ENCODE data around the gene RSPH9. TPM values are rescaled to one million over a fixed set of nuclear protein-coding genes. Genes with fewer than 3 reads are reported as not detected.
A peak's percentile ranks its signal among the peaks of the same experiment; 100 is the strongest.
"Not testable (repeated sequence)": the region's sequence is repeated elsewhere in the genome, so short reads cannot be mapped to it uniquely, and the experiment has no call there.

The RSPH9 gene
- total RNA-seq, 1 donor from 2014 or later = 0.22 TPM

GRCh38 chr6:43695967-43696291 lies 51.1 kb downstream of the RSPH9 start:
- no peak for DNase-seq
- Mint-ChIP-seq H3K27ac (ENCODE audit: unreplicated experiment) (peak overlapping the region; percentile 91), H3K27me3 (ENCODE audit: unreplicated experiment) (peaks cover 6% of the 10 kb centered on the region), H3K4me1 (ENCODE audit: low read depth, unreplicated experiment) (peaks cover 38% of the 10 kb centered on the region), H3K36me3 (ENCODE audit: unreplicated experiment) (no peaks in the 10 kb centered on the region), H3K9me3 (ENCODE audit: unreplicated experiment) (peaks cover 5% of the 10 kb centered on the region), H3K4me3 (ENCODE audit: unreplicated experiment) (peak overlapping the region; percentile 54)
- no peak for TF ChIP-seq CTCF (IDR thresholded peaks at IDR 0.05; ENCODE audit: partially characterized antibody, unreplicated experiment)

- H3K4me1 Mint-ChIP-seq (ENCODE audit: low read depth, unreplicated experiment) = peaks cover 47% of the 10 kb centered on the region
- H3K36me3 Mint-ChIP-seq (ENCODE audit: unreplicated experiment) = no peaks in the 10 kb centered on the region
- H3K27me3 Mint-ChIP-seq (ENCODE audit: unreplicated experiment) = peaks cover 8% of the 10 kb centered on the region
- peaks cover 5% of the 10 kb centered on the region for H3K9me3 Mint-ChIP-seq (ENCODE audit: unreplicated experiment)
- no peak overlapping the region for H3K4me3 Mint-ChIP-seq (ENCODE audit: unreplicated experiment)
- DNase-seq = no peak
- no peak for TF ChIP-seq CTCF (IDR thresholded peaks at IDR 0.05; ENCODE audit: partially characterized antibody, unreplicated experiment)
- H3K27ac Mint-ChIP-seq (ENCODE audit: unreplicated experiment) = no peak overlapping the region
Observed at GRCh38 chr6:43697421-43697820, 52.6 kb downstream of the RSPH9 start.

GRCh38 chr6:43698584-43699349 lies 53.9 kb downstream of the RSPH9 start:
- H3K27me3 Mint-ChIP-seq (ENCODE audit: unreplicated experiment) = peaks cover 8% of the 10 kb centered on the region
- peak overlapping the region; percentile 85 for H3K27ac Mint-ChIP-seq (ENCODE audit: unreplicated experiment)

GRCh38 chr6:43699564-43700186 lies 54.8 kb downstream of the RSPH9 start:
- Mint-ChIP-seq H3K4me3 (ENCODE audit: unreplicated experiment) (peak overlapping the region; percentile 57), H3K4me1 (ENCODE audit: low read depth, unreplicated experiment) (peaks cover 49% of the 10 kb centered on the region)
- no peak for DNase-seq

More at GRCh38 chr6:43698584-43699349, 53.9 kb downstream of the RSPH9 start:
- H3K4me1 Mint-ChIP-seq (ENCODE audit: low read depth, unreplicated experiment) = peaks cover 51% of the 10 kb centered on the region
- DNase-seq = peak; percentile 38
- peaks cover 5% of the 10 kb centered on the region for H3K9me3 Mint-ChIP-seq (ENCODE audit: unreplicated experiment)
- H3K4me3 Mint-ChIP-seq (ENCODE audit: unreplicated experiment) = peak overlapping the region; percentile 22
- H3K36me3 Mint-ChIP-seq (ENCODE audit: unreplicated experiment) = no peaks in the 10 kb centered on the region
- no peak for TF ChIP-seq CTCF (IDR thresholded peaks at IDR 0.05; ENCODE audit: partially characterized antibody, unreplicated experiment)

GRCh38 chr6:43700939-43701560 lies 56.2 kb downstream of the RSPH9 start:
- H3K36me3 Mint-ChIP-seq (ENCODE audit: unreplicated experiment); H3K4me3 Mint-ChIP-seq (ENCODE audit: unreplicated experiment); H3K9me3 Mint-ChIP-seq (ENCODE audit: unreplicated experiment); DNase-seq: not testable (repeated sequence)
- peaks cover 35% of the 10 kb centered on the region for H3K4me1 Mint-ChIP-seq (ENCODE audit: low read depth, unreplicated experiment)
- H3K27ac Mint-ChIP-seq (ENCODE audit: unreplicated experiment) = peak overlapping the region; percentile 82
- H3K27me3 Mint-ChIP-seq (ENCODE audit: unreplicated experiment) = peaks cover 12% of the 10 kb centered on the region

More at GRCh38 chr6:43699564-43700186, 54.8 kb downstream of the RSPH9 start:
- Mint-ChIP-seq H3K27me3 (ENCODE audit: unreplicated experiment) (peaks cover 8% of the 10 kb centered on the region), H3K27ac (ENCODE audit: unreplicated experiment) (peak overlapping the region; percentile 85), H3K36me3 (ENCODE audit: unreplicated experiment) (no peaks in the 10 kb centered on the region), H3K9me3 (ENCODE audit: unreplicated experiment) (peaks cover 5% of the 10 kb centered on the region)
- TF ChIP-seq CTCF (IDR thresholded peaks at IDR 0.05; ENCODE audit: partially characterized antibody, unreplicated experiment) = no peak
